ENCODE results near the gene TEX14. TPM values are rescaled to one million over a fixed set of nuclear protein-coding genes. Genes with fewer than 3 reads are reported as not detected.

TEX14 gene
- total and polyA plus RNA-seq, 10 of the 15 experiments (the other 5 are each of a cell fraction or from before 2014, with no cell fraction given) = 0.15 to 1.3 (median 0.66) TPM

- H3K27me3 ChIP-seq (replicated peaks in 1 of 2; ENCODE audit: control insufficient read depth in 2 of 2, insufficient read depth in 2 of 2, low read length in 1 of 2) = no peaks in the 10 kb centered on the region; a peak in 1 of 4 replicates
- no peak overlapping the region for H3K27ac ChIP-seq (ENCODE audit: control insufficient read depth, insufficient read depth)
- H3K36me3 ChIP-seq (ENCODE audit: control insufficient read depth in 2 of 2, insufficient read depth in 2 of 2, low read length in 1 of 2) = no peaks in the 10 kb centered on the region
- FAIRE-seq (no peak), DNase-seq (ENCODE audit: low read depth, low spot score) (no peak), ATAC-seq (no peak)
- intact Hi-C loops (cut with micrococcal nuclease; ENCODE audit: unreplicated experiment) (no loop called here), in situ Hi-C loops (cut with MboI) (no loop called here)
- ChIA-PET RAD21 (ENCODE audit: unreplicated experiment) (no interaction called here), POLR2A (no interaction called here), CTCF (no interaction called here), SMC1A (ENCODE audit: uncharacterized antibody, unreplicated experiment) (interaction anchor here (1.1 kb wide), 1 partner anchor 187 kb away, joined by 3 read pairs; no protein-coding TSS in a partner anchor)
- H4K20me1 ChIP-seq (ENCODE audit: control insufficient read depth, insufficient read depth) = no peaks in the 10 kb centered on the region
- WGBS (ENCODE audit: insufficient coverage, insufficient replicate concordance, low lambda C conversion rate, missing lambda C conversion rate) = 28% methylated on average over 3 of the region's 3 CpGs
- no peak overlapping the region for H3K4me2 ChIP-seq (ENCODE audit: control insufficient read depth, insufficient read depth)
- H3K4me3 ChIP-seq = no peak overlapping the region
- 0 out of 2 replicates have a peak, but pooled peaks cover 3% of the 10 kb centered on the region for H3K4me1 ChIP-seq (ENCODE audit: control insufficient read depth, insufficient read depth, low read length)
- H2AFZ ChIP-seq (ENCODE audit: control insufficient read depth, low read depth, low read length) = no peak overlapping the region
- H3K9ac ChIP-seq (ENCODE audit: control insufficient read depth, insufficient read depth, low read length) = no peak overlapping the region
- no peaks in the 10 kb centered on the region for H3K79me2 ChIP-seq (ENCODE audit: control insufficient read depth, insufficient read depth, low read length)
- BruUV-seq (replicated peaks) = no TSS peak
- H3K9me3 ChIP-seq (replicated peaks; ENCODE audit: control insufficient read depth, insufficient read depth, low read length) = no peaks in the 10 kb centered on the region
- TF ChIP-seq ZBTB40 (IDR thresholded peaks at IDR 0.05; ENCODE audit: borderline replicate concordance) (no peak), JUNB (IDR thresholded peaks at IDR 0.05) (no peak), SIX5 (IDR thresholded peaks at IDR 0.05; ENCODE audit: low read depth, low read length, severe bottlenecking) (no peak), CREM (IDR thresholded peaks at IDR 0.05; ENCODE audit: low read depth) (no peak), SMAD1 (IDR thresholded peaks at IDR 0.05; ENCODE audit: low read depth, partially characterized antibody) (no peak), RELB (IDR thresholded peaks at IDR 0.05; ENCODE audit: low read depth) (no peak), FOS (IDR thresholded peaks at IDR 0.05; ENCODE audit: borderline replicate concordance, extremely low read depth, insufficient read length) (no peak), TCF3 (IDR thresholded peaks at IDR 0.05; ENCODE audit: borderline replicate concordance, insufficient read depth, low read depth, low read length) (no peak), POLR2A (IDR thresholded peaks at IDR 0.05; ENCODE audit: low read depth, low read length) (no peak), CHD2 (IDR thresholded peaks at IDR 0.05; ENCODE audit: borderline replicate concordance, low read depth, low read length) (no peak), NKRF (conservative IDR thresholded peaks at IDR 0.05) (no peak), E2F4 (IDR thresholded peaks at IDR 0.05; ENCODE audit: low read depth, low read length) (no peak), SPI1 (IDR thresholded peaks at IDR 0.05; ENCODE audit: borderline replicate concordance, insufficient read depth, low read depth, low read length) (no peak), SUPT20H (IDR thresholded peaks at IDR 0.05; ENCODE audit: borderline replicate concordance, control insufficient read depth, low read depth, low read length) (no peak), RAD21 (IDR thresholded peaks at IDR 0.05; ENCODE audit: insufficient read depth, low read depth, low read length) (no peak), NR2F1 (conservative IDR thresholded peaks at IDR 0.05) (no peak)
These were observed 166.6 kb downstream of the TEX14 start for GRCh38 chr17:58525239-58525638.

Measured in GM12878 (cell line).